GM18517 (cell line): ENCODE measurements around the gene TCEANC2.
A peak's percentile ranks its signal among the peaks of the same experiment; 100 is the strongest.
"Not testable (repeated sequence)": the region's sequence is repeated elsewhere in the genome, so short reads cannot be mapped to it uniquely, and the experiment has no call there.

ENCODE experiments used
- ATAC-seq: cut with Tn5 transposase; IDR thresholded peaks from one replicate; pipeline ENCODE4 v1.9.1; 2021; ENCODE audit warnings: mild to moderate bottlenecking, moderate library complexity; ENCODE audit not compliant: unreplicated experiment

The TCEANC2 gene

GRCh38 chr1:54024811-54025210, 28.6 kb upstream of the TCEANC2 start:
- not testable (repeated sequence) for ATAC-seq

GRCh38 chr1:54027848-54028247, 25.6 kb upstream of the TCEANC2 start:
- no peak for ATAC-seq

GRCh38 chr1:54028306-54029251, 24.8 kb upstream of the TCEANC2 start:
- ATAC-seq, result no peak

GRCh38 chr1:54037476-54037875, 15.9 kb upstream of the TCEANC2 start:
- ATAC-seq, result no peak

- no peak for ATAC-seq
Measured at GRCh38 chr1:54041806-54042205, 11.6 kb upstream of the TCEANC2 start.

- ATAC-seq, result no peak
Measured at GRCh38 chr1:54045496-54045895, 7.9 kb upstream of the TCEANC2 start.

GRCh38 chr1:54046671-54047383, 6.6 kb upstream of the TCEANC2 start:
- no peak for ATAC-seq

- ATAC-seq, result no peak
Measured at GRCh38 chr1:54047384-54048305, 5.8 kb upstream of the TCEANC2 start.

GRCh38 chr1:54050435-54050834, 3.0 kb upstream of the TCEANC2 start:
- ATAC-seq, result not testable (repeated sequence)

- ATAC-seq, result no peak
Measured at GRCh38 chr1:54051933-54052430, 1.4 kb upstream of the TCEANC2 start.

GRCh38 chr1:54052431-54052933, 926 bp upstream of the TCEANC2 start:
- ATAC-seq, result peak; percentile 4

- no peak for ATAC-seq
Measured at GRCh38 chr1:54053745-54054437, 483 bp downstream of the TCEANC2 start.

GRCh38 chr1:54054438-54054749, 986 bp downstream of the TCEANC2 start:
- ATAC-seq, result no peak

- no peak for ATAC-seq
Measured at GRCh38 chr1:54064299-54064698, 10.9 kb downstream of the TCEANC2 start.

GRCh38 chr1:54069791-54070170, 16.4 kb downstream of the TCEANC2 start:
- ATAC-seq, result no peak

GRCh38 chr1:54070171-54070837, 16.9 kb downstream of the TCEANC2 start:
- ATAC-seq, result peak; percentile 74

- no peak for ATAC-seq
Measured at GRCh38 chr1:54077359-54077758, 24.0 kb downstream of the TCEANC2 start.

GRCh38 chr1:54080598-54081049, 27.2 kb downstream of the TCEANC2 start:
- ATAC-seq, result no peak
